HG02885 (cell line): Measurements from ENCODE around the gene CPEB1.
A peak's percentile ranks its signal among the peaks of the same experiment; 100 is the strongest.
"Not testable (repeated sequence)": the region's sequence is repeated elsewhere in the genome, so short reads cannot be mapped to it uniquely, and the experiment has no call there.

ENCODE experiments used
- ATAC-seq: cut with Tn5 transposase; IDR thresholded peaks from one replicate; pipeline ENCODE4 v1.9.1; 2021; ENCODE audit warnings: mild to moderate bottlenecking; ENCODE audit not compliant: unreplicated experiment, poor library complexity

Gene CPEB1

DNA sequence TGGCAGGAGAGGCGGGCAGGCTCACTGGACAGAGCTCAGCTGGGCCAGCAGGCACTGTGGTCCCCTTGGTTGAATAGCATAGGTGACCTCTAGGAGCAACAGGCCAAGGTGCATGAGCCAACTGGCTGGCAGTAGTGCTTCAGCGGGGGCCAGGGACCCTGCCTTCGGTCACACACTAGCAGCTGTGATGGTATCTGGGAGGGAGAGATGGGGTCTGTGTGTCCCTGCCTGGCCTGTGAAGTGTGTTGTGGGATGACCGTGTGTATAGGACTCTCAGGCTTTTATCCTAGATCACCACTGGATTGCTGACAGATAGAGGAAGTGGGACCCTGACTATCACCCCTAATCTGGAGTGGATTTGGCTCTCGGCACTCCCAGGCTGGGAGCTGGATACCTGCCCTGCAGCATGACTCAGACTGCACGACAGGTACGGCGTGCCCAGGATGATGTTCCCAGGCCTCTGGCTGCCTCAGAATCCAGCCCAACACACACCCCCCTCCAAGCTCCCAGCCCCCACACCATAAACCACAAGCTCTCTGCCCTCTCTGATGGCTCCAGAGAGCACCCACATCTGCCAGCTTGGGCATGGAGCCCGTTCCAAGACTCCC is 114.7 kb downstream of the CPEB1 start:
- no peak for ATAC-seq

DNA sequence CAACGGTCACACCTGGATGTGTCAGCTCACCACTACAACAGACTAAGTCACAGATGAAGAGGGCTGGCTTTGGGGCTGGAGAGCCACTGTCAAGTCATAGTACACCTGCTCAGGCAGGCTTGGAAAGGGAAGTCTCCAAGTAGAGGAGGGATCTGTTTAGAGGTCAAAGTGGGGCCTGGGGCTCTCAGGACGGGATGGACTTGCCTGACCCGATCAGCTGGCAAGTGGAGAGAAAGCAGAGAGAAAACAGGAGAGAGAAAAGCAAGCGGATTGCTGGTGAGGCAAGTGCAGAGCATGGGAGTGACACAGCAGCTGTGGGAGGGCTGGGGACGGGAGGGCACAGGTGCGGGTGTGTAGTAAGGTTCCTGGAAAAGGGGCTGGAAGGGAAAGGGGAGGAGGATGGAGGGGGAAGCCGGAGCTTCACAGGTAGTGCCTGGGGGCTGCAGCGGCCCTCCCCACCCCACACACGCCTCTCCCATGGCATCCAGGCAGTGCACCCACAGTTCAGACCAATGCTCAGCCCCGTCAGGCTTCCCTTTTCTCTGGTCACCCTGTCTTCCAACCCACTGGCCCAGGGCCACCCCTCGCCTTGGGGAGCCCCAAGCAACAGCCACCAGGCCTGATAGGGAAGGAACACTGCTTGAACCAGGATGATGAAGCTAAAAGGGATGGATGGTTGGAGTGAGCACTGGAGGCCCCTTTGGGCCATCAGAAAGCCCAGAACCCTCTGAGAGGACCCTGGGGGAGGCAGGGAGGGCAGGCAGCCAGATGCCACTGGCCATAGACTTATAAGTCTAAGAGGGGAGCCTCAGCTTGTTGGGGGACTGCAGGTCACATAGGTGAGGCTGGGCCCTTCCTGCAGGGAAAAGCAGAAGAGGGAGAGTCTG is 115.4 kb downstream of the CPEB1 start:
- no peak for ATAC-seq

DNA sequence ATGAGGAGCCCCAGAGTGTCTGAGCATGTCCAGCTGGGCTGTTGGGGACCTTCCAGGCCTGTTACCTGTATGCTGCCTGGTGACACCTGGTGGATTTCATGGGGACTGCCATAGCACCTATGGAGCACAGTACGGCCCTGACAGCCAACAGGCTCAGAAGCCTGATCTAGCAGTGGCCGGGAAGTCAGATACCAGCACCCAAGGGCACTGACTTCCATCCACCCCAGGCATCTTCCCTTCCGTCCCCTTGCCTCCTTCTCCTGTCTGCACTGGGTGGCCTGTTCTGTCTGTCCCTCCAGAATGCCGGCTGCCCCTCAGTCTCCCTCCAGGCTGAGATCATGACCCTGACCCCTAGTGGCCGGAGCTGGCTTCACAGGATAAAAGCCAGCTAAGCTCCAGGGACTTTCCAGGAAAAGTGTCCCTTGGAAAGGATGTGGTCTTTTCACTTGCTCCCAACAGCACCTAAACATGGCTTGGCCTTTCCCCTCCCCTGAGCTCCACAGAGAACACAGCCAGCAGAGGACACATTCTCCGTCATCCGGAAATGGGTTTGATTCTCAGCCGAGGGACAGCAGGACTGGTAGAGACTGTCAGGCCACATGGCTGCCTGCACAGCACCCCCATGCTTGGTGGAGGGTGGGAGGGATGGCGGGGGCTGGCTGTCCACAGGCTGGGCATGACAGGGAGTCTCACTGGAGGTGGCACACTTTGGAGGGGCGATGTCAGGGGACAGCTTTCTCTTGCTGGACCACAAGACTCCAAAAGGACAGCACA is 116.4 kb downstream of the CPEB1 start:
- ATAC-seq, result peak; percentile 80

DNA sequence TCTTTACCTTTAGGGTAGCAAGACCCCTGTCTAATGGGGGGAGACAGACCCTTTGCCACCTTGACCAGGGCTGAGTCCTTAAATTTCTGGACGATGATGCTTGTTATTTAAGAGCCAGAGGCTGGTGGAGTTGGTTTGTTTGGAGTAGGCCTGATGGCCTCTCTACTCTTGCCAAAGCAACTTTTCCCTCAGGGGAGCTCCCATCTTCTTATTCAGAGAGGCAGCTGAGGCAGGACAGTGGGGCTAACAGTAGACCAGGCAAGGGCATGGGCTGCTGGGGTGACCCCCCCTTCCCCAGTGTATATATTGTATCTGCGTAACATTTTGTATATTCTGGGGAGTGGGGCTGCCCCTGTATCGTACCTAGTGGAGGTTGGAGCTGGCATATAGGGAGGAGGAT is 117.2 kb downstream of the CPEB1 start:
- ATAC-seq, result no peak

DNA sequence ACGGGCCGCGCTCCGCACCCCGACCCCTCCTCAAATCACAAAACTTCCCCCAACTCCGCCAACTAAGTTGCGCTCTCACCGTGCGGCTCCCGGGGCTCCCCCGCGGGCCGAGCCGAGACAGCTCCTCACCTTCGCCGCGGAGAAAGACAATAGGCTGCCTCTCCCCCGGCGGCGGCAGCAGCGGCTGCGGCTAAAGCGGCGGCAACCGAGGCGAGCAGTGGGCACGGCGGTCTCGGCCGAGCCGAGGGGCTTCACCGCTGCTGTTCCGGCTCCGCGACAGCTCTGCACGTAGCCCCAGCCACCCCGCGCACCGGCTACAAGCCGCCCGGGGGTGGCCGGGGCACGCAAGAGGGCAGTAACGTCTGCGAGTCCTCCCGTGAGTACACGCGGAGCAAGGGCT is 133.6 kb downstream of the CPEB1 start:
- ATAC-seq, result not testable (repeated sequence)

DNA sequence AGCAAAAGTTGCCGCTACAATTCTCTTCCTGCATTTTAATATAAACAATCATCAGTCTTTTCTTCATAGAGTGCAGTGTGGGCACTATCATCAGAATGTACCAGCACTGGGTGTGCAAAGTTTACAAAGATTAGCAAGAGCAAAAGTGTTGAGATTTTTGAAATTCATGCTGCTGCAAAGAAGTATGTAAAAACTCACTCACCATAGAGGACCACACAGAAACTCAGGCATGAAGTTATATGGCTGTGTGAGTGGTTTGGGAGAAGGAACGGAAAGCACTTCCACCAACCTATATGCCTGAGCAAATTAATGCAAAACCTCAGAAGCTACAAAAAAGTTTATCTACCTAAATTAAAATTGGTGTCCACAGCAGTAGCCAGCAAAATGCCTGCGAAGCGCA is 139.5 kb downstream of the CPEB1 start:
- not testable (repeated sequence) for ATAC-seq

DNA sequence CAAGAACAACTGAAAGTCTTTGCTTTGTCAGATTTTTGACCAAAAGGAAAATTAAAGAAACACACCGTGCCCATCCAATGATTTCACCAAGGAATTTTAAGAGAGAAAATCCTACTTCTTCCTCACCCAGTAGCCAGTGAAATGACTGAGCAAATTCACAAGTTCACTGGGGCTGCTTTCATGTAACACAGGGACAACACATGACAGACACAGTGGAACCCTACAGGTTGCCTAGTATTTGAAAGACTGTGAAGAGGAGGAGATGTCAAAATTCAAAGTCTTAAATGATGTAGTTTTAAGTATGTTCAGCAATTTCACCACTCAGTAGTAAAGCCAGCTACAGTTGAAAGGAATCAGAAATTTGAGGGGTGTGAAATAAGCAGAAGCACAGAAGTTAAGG is 140.1 kb downstream of the CPEB1 start:
- not testable (repeated sequence) for ATAC-seq

DNA sequence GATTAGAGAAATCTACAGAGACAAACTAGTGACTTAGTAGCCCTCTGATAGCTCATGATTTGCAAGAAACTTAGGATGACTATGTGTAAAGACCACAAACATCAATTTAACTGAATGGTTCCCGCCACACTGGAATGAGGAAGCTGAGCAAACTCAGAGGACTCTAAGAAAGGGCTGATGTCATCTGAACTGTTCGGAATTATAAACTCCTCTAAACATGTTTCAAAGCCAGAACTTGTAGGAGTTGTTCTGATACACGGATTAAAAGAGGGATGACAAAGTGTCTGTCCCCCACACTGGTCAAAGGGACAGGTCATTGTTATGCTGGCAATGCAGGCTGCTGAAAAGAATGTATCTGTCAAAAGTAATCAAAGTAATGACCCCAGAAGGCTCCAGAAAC is 141.3 kb downstream of the CPEB1 start:
- ATAC-seq, result not testable (repeated sequence)

DNA sequence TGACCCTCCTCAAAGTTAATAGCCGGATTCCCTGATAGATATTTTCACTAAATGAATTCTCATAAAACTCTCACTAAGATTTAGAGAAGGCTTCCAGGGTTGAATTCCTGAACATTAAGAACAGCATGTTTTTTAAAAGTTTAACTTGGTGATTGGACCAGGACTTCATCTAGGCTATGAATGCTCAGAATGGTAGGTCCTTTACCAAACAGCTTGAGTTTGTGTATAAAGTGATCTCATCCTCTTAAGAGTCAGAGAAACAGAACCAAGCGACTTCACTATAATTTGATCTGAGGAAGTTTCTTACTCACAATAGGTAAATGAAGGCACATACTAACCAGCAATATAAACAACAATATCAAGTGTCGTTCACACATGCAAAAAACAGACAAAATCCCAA is 143.1 kb downstream of the CPEB1 start:
- ATAC-seq, result not testable (repeated sequence)

DNA sequence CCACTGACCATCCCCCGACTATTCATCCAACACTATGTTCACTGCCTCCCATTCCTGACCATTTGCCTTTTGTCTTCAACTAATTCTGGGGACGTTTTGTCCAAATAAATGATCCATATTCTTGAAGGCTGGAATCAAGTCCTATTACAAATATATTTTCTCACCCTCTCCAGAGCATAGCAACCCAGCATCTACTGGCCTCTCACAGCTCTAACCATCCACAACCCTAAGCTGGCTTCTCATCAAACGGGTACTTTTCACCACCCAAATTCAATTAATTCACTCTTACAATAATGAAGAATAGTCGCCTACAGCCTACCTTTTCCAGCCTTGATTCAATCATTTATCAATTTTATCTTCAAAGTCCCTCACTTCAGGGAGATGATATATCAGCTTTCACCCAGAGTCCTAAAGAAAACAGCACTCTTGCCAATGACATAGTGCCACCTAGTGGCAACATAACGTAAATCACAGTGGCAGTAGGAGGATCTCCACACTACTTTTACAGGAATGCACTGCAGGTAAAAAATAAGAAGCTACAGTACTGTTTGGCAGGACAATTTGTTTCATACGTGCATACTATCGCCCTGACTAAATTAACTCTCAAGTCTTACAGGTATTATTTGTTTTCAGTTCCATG is 144.3 kb downstream of the CPEB1 start:
- not testable (repeated sequence) for ATAC-seq

DNA sequence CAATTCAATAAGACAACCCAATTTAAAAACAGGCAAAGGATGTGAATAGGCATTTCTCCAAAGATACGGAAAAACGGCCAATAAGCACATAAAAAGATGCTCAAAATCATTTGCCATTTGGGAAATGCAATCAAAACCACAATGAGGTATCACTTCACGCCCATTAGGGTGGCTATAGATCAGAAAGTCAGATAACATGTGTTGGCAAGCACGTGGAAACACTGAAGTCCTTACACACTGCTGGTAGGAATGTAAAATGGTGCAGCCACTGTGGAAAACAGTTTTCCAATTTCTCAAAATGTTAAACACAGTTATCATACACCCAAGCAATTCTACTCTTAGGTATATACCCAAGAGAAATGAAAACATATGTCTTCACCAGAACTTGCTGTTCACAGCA is 146.4 kb downstream of the CPEB1 start:
- ATAC-seq, result not testable (repeated sequence)

DNA sequence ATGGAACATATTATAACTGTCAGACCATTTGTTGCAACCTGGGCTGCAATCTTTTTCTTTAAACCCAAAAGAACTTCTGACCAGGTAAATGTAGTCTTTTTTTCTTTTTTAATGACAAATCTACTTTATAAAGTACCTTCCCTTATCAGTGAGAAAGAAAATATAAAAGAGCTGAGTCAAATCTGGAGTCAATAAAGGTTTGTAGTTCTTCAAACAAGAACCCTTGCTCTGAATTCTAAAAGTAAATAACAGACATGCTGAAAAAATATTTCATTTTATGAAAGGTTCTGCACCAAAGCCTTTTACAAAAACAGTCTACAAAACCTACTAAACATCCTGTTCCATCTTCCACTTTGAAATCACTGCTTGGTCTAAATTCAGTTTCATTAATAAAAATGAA is 149.2 kb downstream of the CPEB1 start:
- not testable (repeated sequence) for ATAC-seq
